ACHN (cell line): Measurements from ENCODE around the gene LIN52.

ENCODE experiments used
- DNase-seq: peaks from one replicate; pipeline ENCODE4 v3.0.0-alpha.2; 2015
- in situ Hi-C: cut with HindIII; loops from 2 replicates; pipeline ENCODE4 v1.10.0; 2017; ENCODE audit warnings: low sequenced_read_pairs, low pct_ligation_motif_present, low pct_unique_long_range_greater_than_20kb

LIN52 gene

GRCh38 chr14:74160763-74161162 lies 76.0 kb downstream of the LIN52 start:
- no peak for DNase-seq
- in situ Hi-C loops: no loop called here

- in situ Hi-C loops: no loop called here
- DNase-seq: no peak
These were observed 76.9 kb downstream of the LIN52 start for GRCh38 chr14:74161526-74162158.

GRCh38 chr14:74169906-74170305 lies 85.2 kb downstream of the LIN52 start:
- in situ Hi-C loops: no loop called here
- no peak for DNase-seq

- DNase-seq: no peak
- in situ Hi-C loops: no loop called here
These were observed 91.6 kb downstream of the LIN52 start for GRCh38 chr14:74176400-74176793.

- no peak for DNase-seq
- in situ Hi-C loops: no loop called here
These were observed 95.1 kb downstream of the LIN52 start for GRCh38 chr14:74179856-74180255.

- no peak for DNase-seq
- in situ Hi-C loops: no loop called here
These were observed 106.3 kb downstream of the LIN52 start for GRCh38 chr14:74190927-74191575.

- in situ Hi-C loops: no loop called here
- no peak for DNase-seq
These were observed 109.9 kb downstream of the LIN52 start for GRCh38 chr14:74194506-74195274.

- no peak for DNase-seq
- in situ Hi-C loops: no loop called here
These were observed 110.9 kb downstream of the LIN52 start for GRCh38 chr14:74195623-74196022.

GRCh38 chr14:74198441-74199234 lies 113.9 kb downstream of the LIN52 start:
- in situ Hi-C loops: no loop called here
- DNase-seq: no peak

GRCh38 chr14:74202113-74202512 lies 117.4 kb downstream of the LIN52 start:
- no peak for DNase-seq
- in situ Hi-C loops: no loop called here

GRCh38 chr14:74203639-74204038 lies 118.9 kb downstream of the LIN52 start:
- in situ Hi-C loops: no loop called here
- DNase-seq: no peak

- no peak for DNase-seq
- in situ Hi-C loops: no loop called here
These were observed 119.7 kb downstream of the LIN52 start for GRCh38 chr14:74204491-74204890.

- in situ Hi-C loops: no loop called here
- DNase-seq: no peak
These were observed 121.1 kb downstream of the LIN52 start for GRCh38 chr14:74205882-74206281.

- in situ Hi-C loops: no loop called here
- no peak for DNase-seq
These were observed 123.2 kb downstream of the LIN52 start for GRCh38 chr14:74207943-74208342.

GRCh38 chr14:74208642-74209041 lies 123.9 kb downstream of the LIN52 start:
- in situ Hi-C loops: no loop called here
- no peak for DNase-seq

- in situ Hi-C loops: no loop called here
- DNase-seq: no peak
These were observed 127.3 kb downstream of the LIN52 start for GRCh38 chr14:74211945-74212580.

- DNase-seq: no peak
- in situ Hi-C loops: no loop called here
These were observed 129.4 kb downstream of the LIN52 start for GRCh38 chr14:74213907-74214803.

- in situ Hi-C loops: no loop called here
- no peak for DNase-seq
These were observed 131.9 kb downstream of the LIN52 start for GRCh38 chr14:74216671-74217070.
